ENCODE measurements around the gene PARP6.
A peak's percentile ranks its signal among the peaks of the same experiment; 100 is the strongest.

Gene PARP6

DNA sequence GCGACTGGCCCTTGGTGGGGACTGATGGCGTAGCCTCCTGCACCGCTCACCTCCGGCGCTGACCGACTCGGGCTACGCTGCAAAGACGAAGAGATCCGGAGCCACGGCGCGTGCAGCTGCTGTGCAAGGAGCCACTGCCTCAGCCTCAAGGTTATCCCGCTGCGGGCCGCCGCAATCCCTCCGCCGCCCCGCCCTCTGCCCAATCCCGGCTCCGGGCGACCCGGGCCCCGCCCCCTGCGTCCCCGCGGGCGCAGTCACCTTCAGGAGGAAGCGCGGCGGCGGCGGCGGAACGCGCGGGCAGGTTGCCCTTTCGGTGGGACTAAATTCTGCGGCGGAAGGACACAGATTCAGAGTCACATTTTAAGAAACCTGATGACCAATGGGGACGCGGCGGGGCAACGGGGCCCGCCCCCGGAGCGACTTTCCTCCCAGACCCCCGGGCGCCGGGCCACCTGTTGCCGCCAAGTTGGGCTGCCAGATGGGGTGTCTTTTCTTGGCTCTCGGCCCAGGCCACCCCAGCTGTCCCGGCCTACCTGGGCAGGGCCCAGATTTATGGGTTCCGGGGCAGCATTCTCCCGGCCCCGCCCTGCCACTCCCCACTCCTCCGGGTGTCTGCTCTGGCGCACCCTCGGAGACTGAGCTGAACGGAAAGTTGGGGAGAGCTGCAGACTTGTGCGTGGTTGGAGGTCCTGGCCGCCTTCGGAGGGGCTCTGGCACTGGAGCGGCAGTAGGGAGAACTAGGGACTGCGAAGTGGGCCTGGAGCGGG, 41.1 kb downstream of the PARP6 start, which contains the start of gene PKM:
TSS of gene PKM (minus strand) at position 125 of the 767 bp plus-strand sequence. CDS start 12,093 bp downstream, outside the sequence.
- peak; percentile 99 for DNase-seq (ENCODE audit: low read depth)

DNA sequence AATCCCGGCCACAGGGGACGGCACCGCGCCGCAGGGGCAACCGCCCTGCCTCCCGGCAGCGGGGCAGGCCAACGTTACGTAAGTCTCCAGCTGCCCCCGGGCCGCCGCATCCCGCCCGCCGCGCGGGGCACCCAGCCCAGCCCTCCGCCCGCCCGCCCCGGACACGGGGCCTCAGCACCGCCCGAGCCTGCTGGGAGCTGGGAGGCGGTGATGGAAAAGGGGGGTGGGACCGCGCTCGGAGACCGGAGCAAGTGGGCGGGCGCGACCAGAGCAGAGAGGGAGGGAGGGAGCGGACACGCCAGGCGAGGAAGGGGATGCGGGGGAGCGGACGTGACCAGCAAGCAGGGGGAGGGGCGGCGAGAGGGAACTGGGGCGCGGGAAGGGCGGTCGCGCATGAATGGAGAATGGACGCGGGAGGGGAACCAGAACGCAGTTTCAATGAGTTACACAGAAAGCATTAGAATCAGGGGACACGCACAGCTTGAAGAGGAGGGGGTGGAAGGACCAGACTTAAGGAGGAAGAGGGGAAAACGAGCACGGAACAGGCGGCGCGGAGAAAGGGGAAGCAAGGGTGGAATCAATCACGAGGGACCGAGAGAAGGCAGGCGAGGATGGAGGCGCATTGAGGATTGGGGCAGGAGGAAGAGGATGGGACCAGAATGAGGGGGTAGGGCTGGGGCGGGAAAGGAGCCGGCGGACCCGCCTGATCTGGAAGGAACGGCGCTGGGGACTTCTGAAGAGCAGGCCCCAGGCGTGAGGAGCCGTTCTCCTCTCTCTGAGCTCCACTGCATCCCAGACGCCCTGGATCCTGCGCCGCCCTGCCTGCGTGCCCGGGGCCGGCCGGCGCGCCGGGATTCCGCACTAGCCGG, 41.9 kb downstream of the PARP6 start:
- DNase-seq (ENCODE audit: low read depth), result peak; percentile 89

DNA sequence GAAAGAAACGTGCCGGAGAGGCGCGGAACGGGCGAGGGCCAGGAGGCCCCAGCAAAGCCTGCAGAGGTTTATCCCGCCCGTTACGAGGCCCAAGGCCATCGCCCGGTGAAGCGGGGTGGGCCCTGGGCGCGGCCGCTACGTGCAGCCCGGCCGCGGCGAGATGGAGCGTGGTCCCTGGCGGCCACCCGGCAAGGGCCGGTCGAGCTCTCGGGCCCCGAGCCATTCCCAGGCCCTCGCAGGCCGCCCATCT, 42.5 kb downstream of the PARP6 start:
- DNase-seq (ENCODE audit: low read depth), result no peak

DNA sequence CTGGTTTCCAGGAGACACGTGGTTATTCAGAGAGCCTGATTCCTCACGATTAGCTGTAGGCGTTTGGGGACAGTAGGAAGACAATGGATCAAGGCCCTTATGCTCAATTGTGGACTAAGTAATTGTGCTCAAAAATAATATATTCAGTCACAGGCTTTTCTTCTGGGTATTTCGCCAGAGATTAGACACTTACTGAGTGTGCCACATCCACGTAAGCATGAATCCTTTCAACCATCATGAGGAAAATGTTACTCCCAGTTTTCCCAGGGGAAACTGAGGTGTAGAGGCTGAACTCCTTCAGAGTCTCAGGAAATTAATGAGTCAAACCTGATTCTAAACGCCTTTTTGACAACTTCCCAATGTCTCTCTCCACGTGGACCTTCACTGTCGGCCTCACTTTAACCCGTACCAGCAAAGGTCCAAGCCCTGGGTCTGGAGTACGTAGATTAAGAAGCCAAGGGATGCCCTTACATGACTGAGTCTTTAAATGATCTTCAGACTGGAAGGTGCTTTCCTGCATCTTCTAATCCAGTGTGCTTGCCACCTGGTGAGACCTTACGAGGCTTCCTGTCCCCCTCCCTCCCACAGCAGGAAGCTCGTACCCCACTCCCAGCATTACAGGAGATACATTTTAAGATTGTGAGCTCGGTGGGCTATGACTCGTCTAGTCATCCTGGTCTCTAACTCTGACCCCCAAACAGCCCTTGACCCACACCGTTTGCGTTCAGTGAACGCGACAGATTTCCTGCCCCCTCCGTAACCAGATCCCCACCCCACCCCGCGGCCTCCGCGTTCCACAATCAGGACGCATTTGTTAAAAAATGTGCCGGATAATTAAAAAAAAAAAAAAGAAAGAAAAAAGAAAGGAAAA, 43.0 kb downstream of the PARP6 start:
- DNase-seq (ENCODE audit: low read depth), result peak; percentile 24

DNA sequence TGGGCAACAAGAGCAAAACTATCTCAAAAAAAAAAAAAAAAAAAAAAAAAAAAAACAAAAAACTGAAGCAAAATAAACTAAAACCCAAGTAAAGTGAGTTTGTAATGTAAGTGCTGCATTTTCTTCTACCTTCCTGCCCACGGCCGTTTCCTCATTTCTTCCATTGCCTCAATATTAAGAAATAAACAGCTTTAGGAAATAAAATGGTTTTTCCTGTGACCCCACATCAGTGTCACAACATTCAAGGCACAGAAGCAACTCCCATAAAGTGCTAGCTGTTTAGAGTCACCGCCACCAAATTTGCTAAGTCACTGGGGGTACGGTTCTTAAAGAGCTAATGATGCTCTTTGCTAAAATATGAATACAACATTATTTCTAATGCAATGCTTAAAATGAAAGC, 44.6 kb downstream of the PARP6 start:
- DNase-seq (ENCODE audit: low read depth), result no peak

DNA sequence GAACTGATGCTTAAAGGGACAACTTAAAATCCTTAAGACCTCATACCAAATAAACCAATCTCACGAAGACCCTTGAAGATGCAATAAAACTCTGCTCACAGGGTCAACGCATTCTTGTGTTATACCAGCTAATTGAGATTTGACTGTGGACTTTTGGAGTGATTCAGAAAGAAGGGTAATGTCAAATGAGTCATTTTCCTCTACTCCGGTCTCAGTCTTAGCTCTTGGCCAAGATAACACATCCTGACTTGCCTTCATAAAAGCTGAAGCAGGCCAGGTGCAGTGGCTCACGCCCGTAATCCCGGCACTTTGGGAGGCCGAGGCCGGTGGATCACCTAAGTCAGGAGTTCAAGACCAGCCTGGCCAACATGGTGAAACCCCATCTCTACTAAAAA, 45.2 kb downstream of the PARP6 start:
- DNase-seq (ENCODE audit: low read depth), result peak; percentile 91

DNA sequence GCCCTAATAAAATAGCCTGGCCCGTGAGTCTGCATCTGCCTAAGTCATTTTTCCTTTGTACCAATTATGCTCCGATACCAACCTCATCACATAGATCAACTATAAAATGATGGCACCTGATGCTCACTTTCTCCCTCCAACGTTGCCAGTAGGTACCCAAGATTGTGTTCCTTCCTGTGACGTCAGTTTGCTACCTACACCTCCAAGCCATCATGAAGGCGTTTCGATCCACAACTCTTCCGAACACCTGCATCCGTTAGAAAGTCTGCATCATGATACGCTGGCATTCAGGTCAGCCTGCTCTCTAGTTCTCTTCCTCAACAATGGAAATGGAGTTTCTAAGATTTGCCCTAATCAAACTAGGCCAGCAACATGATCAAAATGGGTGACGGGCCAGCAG, 49.1 kb downstream of the PARP6 start:
- no peak for DNase-seq (ENCODE audit: low read depth)

DNA sequence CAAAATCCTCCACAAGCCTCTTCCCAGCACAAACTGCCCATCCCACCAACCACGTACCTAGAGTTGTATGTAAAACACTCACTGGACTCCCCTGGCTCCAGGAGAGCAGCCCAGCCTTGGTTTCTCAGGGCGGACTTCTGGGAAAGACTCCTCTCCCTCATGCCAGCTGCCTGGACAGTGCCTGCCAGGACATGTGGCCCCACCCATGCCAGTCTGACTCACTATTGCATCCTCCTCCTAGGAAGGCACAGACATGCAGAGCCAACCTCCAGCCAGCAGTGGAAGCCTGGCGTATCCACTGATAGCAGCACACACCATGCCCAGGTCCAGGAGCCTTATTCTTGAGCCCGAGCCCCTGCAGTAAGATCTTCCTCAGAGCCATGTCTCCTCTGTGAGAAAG, 50.0 kb downstream of the PARP6 start:
- no peak for DNase-seq (ENCODE audit: low read depth)

DNA sequence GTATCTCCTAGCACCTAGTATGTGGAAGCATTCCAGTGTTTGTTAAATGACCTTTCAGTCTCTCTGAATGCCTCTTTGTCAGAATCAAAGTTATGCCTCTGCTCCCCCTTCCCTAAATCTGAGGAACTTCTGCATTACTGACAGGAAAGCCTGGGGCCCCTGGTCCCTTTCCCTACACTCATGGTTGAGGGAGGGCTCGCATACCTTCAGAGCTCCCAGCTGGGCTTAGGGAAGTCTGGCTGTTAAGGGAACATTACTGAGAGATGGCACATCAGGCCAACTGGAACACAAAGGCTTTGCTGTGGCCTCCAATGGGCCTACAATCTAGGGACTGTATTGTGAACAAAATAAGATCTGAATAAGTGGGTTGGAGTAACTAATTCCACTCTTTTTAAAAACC, 51.7 kb downstream of the PARP6 start:
- no peak for DNase-seq (ENCODE audit: low read depth)

DNA sequence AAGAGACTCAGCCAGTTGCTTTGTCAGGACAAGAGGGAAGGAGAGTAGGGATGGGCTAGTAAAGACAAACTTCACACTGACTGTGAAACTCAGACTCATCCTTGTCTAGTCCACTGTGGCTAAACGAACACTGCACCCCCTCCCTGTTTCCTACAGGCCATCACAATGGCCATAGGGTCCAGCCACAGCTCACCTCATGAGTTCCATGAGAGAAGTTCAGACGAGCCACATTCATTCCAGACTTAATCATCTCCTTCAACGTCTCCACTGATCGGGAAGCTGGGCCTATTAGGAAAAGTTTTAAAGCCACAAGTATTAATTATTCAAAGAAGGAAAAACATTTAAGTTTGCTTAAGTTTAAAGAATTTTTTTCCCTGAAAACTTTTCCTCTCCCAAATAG, 55.1 kb downstream of the PARP6 start:
- no peak for DNase-seq (ENCODE audit: low read depth)

DNA sequence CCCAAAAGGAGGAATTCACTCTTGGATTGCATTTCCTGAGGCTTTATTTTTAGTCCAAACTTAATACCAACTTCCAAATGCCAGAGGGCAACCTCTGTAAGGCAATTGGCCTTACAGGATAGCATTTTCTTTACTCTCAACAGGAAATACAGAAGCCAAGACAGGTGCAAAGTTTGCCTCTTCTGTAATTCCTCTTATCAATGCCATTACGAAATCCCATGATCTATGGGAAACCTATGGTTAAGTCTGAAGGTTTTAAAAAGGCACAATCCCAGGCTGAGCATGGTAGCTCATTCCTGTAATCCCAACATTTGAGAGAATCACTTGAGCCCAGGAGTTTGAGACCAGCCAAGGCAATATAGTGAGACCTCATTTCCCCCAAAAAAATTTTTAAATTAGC, 56.3 kb downstream of the PARP6 start:
- DNase-seq (ENCODE audit: low read depth), result no peak

DNA sequence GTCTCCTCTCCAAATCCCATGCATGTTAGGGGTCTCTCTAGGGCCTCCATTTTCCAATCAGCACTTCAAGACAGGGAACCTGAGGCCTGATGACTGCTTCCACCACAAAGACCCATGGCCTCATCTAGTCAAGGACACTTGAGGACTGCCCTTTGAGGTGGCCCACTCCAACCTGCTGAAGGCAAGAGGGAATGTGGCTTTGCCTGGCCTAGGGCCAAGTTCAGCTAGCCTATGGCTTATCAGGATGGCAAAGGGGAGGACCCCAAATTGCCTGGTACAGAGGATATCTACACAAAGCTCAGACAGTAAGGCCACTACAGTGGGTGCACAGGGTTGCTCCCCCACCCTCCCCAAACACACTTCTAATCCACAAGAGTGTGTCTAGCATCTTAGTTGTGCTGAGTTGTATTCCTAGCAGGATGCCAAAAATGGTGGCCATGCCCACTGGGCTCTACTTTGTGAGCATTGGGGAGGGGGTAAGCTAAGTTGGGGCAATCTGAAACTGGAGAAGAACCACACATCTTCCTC, 64.7 kb downstream of the PARP6 start:
- no peak for DNase-seq (ENCODE audit: low read depth)

DNA sequence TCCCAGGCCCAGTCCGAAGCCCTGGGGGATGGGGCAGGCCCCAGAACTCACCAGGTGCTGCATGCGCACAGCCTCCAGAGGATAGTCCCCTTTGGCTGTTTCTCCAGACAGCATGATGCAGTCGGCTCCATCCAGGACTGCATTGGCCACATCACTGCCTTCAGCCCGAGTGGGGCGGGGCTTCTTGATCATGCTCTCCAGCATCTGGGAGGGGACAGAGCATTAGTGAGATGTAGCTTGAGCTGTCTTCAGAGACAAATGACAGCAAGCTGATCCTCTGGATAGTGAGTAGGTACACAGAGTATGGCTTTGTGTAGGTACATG, 65.7 kb downstream of the PARP6 start:
- no peak for DNase-seq (ENCODE audit: low read depth)

DNA sequence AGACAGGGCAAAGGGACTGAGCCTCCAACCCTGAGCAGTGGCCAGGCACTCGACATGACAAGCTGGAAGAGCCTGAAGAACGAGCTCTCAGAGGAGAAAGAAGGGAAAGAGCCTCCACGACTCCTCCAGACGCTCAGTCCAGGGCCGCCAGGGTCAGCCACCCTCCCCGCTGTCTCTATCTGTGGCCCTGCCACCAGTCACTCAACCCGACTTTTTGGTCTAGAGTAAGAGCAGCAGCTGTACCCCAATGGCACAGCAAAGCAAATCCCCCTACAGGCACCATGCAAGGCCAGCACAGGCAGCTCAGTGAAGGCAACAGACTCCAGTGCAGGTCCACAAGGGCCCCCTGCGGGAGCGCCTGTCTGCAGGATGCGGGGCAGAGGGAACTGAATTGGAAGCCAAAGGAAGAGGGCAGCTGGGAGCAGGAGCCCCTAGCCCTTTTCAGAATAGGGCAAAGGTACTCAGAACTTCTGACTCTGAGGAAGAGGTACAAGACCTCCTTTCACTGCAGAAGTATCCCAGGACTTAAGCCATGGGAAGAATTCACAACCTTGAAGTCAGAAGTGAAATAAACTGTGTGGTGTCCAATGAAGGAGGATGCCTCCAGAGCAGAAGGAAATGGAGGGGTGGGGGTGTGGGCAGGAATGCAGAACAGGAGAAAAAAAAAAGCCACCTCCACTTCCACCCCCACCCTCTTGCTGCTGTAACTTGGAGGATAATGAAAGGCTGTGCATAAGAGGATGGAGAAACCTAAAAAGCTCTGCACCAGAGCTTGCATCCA, 66.3 kb downstream of the PARP6 start:
- no peak for DNase-seq (ENCODE audit: low read depth)

DNA sequence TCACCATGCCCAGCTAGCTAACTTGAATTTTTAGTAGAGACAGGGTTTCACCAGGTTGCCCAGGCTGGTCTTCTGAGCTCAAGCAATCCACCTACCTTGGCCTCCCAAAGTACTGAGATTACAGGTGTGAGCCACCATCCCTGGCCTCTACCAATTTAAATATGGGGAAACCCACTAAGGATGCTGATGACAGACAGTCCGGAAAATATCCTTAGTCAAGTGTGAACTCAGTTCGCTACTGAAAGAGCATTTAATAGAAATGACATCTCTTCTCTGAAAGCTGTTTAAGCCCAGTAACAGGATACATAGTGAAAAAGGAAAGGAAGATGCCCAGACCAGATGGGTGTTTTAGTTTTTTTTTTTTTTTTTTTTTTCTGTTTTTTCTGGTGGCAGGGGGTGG, 67.1 kb downstream of the PARP6 start:
- DNase-seq (ENCODE audit: low read depth), result no peak

DNA sequence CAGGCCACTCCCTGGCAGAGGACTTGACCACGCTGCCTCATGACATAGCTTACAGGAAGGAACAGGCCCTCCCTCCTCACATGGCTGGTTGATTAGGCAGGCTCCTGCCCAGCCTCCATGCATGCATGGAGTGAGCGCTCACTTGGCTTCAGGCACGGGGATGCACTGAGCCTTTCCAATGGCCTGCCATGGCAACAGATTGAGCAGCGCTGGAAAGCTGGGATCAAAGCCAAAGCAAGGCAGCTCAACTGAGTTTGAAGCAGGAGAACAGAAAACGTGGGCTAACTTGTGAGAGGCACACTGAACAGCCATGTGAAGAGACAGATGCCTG, 68.9 kb downstream of the PARP6 start:
- DNase-seq (ENCODE audit: low read depth), result peak; percentile 77

DNA sequence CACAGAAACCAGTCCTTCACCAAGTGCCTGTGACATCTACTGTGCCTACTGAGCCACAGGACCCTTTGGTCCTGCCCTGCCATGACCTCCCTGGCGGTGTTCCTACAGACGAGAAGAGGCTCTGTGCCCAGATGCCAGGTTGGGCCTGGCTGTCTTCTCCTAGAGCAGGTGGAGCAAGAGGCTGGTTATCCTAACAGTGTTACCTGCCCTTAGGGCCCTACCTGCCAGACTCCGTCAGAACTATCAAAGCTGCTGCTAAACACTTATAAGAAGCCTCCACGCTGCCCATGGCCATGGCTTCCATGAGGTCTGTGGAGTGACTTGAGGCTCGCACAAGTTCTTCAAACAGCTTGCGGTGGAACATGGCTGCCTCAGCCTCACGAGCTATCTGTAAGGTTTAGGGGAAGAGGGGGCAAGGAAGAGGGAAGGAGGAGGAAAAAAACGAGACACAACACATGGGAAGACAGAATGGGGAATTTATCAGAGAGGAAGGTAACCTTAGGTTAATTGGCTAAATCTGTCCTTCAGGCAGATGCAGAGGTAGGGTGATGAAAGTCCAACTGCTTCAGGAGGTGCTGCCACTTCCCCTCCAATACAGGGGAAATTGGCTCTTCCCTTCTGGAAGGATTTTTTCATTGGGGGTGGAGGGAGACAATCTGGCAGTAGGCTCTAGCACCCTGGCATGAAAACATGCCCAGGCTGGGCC, 69.4 kb downstream of the PARP6 start:
- DNase-seq (ENCODE audit: low read depth), result no peak

DNA sequence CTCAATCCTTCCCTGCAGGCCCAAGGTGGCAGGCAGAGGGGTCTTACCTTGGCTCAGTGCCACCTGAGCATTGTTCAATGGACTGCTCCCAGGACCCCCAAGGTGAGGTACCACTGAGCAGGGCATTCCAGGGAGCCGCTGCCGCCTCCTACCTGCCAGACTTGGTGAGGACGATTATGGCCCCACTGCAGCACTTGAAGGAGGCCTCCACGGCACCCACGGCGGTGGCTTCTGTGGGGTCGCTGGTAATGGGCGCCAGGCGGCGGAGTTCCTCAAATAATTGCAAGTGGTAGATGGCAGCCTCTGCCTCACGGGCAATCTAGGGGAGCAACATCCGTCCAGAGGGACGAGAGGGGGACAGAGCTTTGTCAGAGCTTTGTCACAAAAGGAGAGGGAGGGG, 70.1 kb downstream of the PARP6 start:
- DNase-seq (ENCODE audit: low read depth), result no peak

DNA sequence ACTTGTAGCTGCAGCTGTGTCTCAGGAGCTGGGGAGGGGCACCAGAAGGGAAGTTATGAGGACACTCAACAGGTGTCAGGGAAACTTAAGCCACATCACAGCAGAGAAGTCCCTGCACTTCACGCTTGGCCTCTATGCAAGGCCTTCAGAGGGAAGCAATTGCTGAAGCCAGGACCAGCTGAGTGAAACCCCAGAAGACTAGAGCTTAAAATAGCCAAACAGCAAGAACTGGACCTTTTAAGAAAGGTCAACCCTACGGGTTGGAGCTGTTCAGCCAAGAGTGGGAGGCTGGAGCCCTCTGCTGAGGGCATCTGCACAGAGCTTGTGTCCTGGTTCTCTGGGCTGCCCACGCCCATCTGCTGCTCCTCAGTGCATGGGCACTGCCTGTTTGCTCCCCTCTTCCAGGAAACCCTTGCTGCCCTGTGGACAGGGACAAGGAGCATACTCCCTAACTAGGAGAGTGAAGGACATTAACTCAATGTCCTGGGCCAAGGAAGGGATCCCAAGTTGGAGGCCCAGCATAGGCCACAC, 70.9 kb downstream of the PARP6 start:
- no peak for DNase-seq (ENCODE audit: low read depth)

DNA sequence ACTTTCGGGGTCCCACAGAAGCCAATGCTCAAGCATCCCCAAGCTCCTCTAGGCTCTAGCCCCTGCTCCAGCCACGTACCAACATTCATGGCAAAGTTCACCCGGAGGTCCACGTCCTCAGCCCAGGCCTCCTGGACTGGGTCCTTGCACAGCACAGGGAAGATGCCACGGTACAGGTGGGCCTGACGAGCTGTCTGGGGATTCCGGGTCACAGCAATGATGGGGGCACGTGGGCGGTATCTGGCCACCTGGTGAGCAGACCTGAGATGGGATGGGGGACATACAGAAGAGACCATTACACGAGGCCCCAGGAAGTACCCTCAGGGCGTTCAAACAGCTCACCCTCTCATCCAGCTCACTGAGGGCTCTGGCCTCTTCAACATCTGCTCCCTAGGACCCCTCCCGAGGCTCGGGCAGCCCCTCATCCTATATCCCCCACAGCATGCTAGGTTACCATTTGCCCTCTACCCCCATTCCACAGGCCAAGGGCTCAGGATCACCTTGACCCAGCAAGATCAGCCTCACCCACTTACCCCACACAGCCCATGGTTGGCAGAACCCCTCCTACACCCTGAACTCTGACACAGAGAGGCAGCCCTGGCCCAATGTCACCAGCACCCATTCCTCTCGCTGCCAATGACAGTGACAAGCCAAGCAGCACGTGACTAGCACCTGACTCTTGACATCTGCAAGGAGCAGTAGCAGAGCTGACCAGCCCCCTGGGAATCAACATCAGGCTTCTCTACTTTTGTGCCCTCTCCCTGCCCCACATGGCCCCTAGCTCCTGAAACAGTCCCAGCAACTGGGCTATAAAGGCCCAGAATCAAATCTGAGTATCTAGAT, 71.7 kb downstream of the PARP6 start:
- DNase-seq (ENCODE audit: low read depth), result no peak
